Stimulated activated CD8-positive, alpha-beta memory T cell treated with anti-CD3 and anti-CD28 coated beads, Interleukin-2, amount 100 ng/mL, for 1 hour (primary cell): ENCODE data around the gene PCDH1.

ENCODE experiments used
- DNase-seq, 2 donors: peaks; one replicate each; pipeline ENCODE4 v3.0.0-alpha.2; 2020; ENCODE audit warnings: low read depth in 2 of 2

PCDH1 gene

DNA sequence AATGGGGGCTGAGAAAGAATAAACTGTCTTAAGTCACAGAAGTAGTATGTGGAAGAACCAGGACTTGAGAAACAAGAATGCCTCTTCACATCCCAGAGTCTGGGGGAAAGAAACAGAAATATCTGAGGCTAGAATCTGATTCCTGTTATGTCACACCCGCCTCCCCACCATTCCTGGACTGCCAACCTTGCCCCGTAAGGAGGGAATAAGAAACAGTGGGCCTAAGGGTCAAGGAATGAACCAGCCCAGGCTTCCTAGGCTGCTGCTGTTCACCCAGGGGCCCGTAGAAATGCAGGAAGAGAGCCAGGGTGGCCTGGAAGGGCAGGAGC is 4.3 kb downstream of the PCDH1 start:
- no peak for DNase-seq

DNA sequence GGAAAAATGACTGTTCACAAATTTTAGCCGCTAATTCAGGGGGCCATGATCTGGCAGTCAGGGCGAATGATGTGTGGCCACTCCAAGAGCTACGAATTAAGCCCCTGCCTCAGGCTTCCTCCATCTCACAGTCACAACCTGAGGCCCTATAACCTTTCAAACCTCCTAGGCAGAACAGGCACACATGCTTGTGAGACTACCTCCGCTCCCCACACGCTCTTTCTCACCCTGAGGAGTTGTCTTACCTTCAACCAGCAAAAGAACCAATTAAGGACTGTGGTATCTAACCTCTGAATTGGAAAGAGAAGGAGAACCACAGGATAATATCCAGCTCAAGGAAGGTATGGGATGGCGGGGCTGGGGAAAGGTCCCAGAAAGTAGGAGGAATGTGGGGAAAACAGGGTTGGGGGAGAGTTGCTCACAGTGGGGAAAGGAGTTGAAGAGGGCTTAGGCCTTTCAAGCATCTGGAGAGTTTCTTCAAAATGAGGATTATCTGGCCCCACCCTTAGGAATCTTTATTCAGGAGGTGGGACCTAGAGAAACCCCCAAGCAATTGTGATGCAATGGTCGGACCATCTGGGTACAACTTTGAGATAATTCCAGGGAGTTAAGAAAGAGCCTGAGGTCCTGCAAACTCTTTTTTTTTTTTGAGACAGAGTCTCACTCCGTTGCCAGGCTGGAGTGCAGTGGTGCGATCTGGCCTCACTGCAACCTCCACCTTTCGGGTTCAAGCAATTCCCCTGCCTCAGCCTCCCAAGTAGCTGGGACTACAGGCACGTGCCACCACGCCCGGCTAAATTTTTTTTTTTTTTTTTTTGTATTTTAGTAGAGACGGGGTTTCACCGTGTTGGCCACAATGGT is 5.5 kb downstream of the PCDH1 start:
- DNase-seq, result no peak

DNA sequence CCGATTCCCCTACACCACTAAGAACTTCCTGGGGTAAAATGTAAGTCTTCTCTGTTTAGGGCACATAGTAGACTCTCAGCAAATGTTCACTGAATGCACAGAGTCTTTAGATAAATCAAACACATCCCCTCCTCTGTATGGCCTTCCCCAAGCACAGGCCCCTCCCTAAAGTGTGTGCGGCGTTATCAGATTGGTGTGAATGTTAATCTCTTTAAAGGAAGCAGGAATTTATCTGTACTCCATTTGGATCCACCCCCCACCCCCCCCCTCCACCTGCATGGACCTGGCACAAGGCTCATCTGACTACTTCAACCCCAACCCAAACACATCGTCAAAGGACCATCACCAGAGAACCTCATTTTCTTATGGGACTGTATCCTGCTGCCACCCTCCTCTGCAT is 6.3 kb downstream of the PCDH1 start:
- no peak for DNase-seq

DNA sequence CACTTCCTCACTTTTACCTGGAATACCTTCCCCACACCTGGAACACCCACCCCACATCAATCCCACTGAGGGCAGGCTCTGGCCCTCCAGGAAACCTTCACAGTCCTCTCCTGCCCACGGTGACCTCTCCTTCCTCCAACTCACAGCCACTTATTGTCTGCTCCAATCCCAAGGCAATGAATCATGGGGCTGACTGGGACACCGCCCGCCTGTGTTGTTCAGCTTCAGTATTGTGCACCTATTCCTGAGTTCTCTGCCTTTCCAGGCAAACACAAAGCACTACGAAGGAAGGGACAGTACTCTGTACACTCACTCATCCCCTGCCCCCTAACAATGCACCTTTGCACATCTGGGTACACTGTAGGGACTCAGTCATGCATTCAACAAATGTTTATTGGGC is 7.3 kb downstream of the PCDH1 start:
- no peak for DNase-seq

DNA sequence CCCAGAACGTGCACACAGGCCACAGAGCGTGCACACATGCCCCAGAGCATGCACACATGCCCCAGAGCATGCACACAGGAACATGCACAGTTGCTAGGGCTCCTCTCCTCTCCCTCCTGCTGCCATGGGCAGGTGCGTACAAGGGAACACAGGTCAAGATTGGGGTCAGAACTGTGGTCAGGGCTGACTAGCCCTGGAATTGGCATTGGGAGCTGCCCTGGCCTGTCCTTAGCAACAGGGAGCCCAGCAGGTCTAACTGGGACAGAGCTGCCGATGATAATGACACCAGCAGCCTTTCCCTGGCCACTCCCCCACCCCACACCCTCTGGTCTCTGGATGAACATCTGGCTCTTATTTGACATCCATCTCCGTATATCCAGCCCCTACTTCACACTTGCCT is 8.0 kb downstream of the PCDH1 start:
- no peak for DNase-seq

DNA sequence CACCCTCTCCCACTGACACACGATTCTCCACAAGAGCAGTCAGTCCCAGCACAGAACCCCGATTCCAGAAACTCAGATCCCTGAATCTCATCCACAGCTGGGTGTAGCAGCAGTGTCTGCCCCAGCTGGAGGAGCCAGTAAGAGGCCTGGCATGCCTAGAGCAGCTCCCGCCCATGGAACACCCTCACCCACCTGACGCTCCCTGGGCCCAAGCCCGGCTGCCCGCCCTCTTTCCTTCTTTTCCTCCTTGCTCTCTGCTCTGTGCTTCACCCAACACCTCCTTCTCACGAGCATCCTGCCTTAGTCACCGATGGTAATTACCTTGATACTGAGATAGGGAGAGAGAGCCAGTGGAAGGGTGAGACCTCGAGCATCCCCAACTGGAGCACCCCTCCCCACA is 8.7 kb downstream of the PCDH1 start:
- no peak for DNase-seq

DNA sequence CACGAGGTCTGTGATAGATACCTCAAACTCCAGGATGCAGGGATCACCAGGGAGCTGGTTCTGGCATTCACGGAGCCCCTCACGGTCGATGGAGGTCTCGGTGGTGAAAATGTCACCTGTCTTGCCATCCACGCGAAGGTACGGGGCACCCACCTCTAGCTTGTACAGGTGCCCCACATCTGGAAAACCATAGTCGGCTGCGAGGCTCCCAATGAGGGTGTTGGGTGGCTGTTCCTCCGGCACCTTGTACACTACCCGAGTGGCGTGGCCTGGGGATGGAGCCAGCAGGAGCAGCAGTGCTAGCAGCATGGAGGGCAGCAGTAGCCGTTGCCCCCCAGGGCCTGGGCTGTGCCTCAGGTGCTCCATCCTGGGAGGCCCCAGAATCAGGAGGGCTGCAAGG is 9.2 kb downstream of the PCDH1 start:
- DNase-seq, result no peak

DNA sequence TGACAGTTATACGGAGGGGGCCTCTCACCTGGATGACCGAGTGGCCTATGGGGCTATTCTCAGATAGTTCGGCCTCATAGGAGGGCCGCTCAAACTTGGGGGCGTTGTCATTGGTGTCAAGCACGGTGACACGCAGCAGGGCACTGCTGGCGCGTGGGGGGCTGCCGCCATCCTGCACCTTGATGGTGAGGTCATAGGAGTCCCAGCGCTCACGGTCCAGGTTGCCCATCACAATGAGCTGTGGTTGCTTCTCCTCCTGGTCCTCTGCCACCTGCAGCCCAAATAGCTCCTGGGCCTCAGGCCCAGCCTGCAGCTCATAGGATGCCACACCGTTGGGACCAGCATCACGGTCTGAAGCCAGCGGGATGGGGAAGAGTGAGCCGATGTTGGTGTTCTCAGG is 9.7 kb downstream of the PCDH1 start:
- no peak for DNase-seq

DNA sequence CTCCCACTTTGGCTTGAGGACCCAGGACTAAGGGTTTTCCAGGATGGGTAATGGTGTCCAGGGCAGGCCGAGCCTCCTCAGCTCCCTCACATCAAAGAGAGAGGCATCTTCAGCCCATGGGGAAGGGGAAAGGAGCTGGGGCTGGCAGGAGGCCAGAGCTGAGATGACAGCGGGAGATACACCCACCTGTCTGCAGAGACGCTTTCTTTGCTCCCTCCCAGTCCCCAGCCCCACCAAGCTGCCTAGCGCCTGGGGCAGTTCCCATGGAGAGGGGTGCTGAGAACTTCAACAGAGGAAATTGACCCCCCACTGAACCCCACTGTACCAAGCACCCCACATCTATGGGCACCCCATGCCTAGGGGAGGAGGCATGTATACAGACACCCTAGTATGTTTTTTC is 10.6 kb downstream of the PCDH1 start:
- no peak for DNase-seq

DNA sequence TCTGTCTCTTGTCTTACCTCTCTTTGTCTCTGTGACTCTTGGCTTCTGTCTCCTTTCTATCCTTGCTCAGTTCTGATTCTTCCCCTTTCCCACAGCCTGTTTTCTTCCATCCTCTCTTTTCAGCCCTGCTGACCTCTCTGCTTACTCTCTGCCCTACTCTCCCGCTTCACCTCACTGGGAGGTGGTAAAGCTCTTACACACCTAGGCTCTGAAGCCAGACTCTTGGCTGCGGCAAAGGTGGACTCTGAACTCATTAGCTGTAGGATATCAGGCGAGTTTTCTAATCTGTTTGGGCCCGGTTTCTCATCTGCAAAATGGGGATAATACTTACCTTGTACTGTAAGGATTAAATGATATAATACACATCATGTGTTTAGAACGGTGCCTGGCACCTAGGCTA is 11.1 kb downstream of the PCDH1 start:
- no peak for DNase-seq

DNA sequence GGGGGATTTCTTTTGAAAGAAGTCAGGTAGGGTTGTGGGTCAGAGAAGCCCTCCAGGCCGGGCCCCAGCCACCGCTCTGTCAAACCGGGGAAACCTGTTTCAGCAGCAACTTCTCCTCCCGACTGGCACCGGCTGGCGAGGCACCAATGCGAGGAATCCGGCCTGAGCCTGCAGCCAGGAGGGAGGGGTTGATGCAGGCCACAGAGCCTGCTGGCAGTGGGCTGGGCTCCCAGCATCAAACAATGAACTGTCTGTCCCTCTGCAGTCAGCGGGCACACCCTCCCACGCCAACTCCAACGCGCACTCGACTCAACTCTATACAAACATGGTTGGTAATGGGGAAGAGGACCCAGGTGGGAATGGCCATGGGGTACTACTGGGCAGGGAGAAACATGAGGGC is 12.1 kb downstream of the PCDH1 start:
- no peak for DNase-seq

DNA sequence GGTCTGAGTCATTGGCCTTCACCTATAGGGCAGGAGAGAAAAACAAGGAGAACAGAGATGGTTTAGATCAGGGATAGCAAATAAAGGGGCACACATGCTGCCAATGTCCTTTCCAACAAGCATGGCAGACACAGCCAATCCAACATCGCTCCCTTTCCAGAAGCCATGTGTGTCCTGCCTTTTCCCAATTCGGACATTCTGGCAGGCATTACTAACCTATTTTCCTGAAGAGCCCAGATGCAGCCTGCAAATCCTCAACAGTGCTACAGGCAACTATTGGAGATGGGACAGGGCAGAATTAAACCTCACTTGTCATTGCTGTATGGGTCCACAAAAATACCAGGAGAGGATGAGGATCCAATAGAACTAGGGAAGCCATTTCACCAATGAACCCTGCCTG is 12.8 kb downstream of the PCDH1 start:
- DNase-seq, result no peak

DNA sequence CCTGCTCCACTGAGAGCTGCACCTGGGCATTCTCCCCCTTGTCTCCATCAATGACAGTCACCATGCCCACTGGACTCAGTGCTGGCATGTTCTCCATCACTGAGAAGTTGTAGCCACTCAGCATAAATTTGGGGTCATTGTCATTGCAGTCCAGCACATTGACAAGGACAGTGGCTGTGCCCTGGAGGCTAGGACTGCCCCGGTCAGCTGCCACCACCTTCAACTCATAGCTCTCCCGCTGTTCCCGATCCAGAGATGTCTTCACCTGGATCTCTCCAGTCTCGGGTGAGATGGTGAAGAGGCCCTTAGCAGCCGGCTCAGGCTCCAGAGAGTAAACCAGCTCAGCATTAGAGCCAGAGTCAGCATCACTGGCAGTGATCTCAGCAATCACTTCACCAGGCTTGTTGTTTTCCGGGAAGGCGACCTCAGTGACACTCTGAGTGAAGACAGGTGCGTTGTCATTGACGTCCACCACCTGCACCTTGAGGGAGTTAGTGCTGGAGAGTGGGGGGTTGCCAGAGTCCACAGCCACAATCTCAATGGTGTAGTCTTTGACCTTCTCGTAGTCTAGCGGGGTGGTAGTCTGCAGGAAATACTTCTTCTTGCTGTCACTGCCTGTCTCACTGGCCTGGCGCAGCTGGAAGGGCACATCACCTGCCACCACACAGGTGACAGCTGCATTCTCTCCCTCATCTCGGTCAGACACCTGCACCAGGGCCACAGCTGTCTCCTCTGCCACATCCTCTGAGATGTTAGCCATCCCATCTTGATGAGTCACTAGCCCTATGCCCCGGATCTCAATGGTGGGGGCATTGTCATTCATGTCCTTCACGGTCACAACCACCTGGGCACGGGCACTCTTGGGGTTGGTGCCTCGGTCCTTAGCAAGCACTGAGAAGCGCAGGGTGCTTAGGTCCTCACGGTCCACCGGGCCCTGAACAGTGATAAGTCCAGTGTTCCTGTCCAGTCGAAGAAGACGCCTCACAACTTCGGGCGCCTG is 13.5 kb downstream of the PCDH1 start:
- DNase-seq, result no peak

DNA sequence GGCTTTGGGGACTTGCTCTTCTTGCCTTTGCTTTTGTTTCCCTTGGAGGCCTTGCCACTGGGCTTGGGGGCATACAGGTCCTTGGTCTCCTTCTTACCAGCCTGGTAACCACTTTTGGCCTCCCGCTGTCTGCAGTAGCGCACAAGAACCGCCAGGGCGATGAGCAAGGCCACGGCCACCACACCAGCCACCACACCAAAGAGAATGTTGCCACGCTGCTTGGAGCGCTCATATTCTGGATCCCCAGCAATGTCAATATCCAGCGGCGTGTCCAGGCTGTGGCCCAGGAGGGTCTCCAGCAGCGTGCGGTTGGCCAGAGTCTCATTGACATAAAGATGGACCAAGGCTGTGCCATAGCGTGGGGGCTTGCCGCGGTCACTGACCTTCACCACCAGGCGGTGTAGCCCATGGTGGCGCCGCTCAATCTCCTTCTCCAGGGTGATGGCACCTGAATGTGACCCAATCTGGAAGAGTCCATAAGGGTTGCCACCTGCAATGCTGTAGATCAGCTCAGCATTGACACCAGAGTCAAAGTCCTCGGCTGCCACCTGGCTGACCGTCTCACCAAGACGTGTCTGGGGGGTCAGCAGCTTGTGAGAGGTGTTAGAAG is 14.5 kb downstream of the PCDH1 start:
- no peak for DNase-seq

DNA sequence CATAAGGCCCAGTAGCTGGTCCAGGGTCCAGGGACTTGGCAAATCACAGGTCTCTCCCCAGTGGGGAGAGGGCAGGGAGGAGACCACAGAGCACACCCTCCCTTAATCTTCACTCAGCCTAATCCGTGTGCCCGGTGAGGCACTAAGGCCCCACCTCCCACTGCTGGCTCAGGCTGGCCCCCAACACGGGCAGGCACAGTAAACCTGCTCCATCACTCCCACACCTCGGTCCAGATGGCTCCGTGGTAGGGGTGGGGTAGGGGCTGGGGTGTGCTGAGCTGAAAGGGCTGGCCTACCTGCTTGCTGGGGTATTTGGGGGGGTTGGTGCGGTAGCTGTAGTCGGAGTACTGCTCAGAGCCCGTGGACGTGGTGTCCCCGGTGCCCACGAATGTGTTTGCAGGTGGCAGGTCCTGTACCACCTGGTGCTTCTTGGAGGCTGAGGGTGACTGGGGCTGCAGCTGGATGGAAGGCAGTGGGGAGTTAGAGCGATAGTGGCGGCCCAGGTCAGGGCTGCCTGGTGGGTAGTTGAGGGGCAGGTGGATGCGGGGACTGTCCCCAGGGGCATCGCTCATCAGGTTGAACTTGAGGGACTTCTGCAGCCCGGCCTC is 15.2 kb downstream of the PCDH1 start:
- no peak for DNase-seq

DNA sequence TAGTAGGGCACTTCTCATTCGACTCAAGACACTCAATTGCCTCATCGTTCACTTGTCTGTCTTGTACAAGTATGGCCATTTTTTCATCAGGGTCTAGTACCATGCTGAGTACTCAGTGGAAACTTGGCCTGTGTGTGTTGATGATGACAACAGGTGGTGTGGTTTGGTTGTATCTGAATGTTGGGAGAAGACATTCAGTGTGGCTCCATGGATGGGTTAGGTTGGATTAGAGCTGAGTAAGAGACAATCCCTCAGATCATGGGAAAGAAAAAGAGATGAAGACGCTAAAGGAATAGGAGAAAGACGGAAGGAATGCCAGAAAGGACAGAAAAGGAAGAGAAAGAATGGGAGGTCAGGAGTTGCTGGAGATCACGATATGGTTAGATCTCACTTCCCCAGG is 17.0 kb downstream of the PCDH1 start:
- no peak for DNase-seq

DNA sequence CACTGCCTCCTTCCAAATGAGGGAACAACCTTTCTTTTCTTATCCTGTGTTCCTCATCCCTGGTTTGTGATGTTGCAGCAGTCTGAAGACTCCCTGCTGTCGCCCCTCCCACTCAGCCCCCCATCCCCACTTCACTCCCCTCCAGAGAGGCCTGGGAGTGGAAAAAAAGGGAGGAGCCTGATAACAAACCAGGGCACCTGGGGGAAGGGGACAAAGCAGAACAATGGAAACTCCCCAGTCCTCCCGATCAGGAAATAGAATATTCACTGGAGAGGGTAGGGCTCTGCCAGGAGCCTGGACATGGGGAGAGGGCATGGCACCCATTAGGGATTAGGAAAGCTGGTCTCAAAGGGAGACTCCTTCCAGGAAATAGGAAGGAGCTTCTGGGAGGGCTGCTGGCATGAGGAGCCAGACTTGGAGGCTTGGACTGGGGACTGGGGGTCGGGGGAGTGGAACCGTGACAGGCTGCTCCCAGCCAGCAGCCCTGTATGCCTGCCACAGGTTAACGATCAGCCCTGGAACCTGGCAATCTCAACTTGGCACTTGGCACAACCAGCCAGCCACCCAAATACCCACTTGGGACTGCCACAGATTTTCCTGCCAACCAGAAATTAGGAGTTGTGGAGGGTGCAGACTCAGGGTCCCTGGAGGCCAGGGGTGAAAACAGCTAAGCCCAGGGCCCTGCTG is 20.0 kb downstream of the PCDH1 start:
- no peak for DNase-seq

DNA sequence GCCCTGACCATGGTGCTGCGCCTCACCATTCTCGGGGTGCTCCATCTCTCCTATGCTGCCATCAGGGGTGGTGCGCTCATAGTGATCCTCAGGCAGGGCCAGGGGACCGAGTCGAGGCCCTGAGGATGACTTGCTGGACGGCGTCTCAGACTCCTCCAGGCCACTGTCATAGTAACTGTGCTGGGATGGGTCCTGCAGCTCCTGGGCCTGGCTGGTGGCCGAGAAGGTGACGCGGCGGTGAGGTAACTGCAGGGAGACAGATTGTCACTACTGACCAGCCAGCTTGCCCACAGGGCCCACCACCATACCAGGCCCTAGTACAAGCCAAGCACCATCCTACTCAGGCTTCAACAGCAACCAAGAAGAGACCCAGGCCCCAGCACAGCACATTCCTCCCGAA is 21.0 kb downstream of the PCDH1 start:
- no peak for DNase-seq

DNA sequence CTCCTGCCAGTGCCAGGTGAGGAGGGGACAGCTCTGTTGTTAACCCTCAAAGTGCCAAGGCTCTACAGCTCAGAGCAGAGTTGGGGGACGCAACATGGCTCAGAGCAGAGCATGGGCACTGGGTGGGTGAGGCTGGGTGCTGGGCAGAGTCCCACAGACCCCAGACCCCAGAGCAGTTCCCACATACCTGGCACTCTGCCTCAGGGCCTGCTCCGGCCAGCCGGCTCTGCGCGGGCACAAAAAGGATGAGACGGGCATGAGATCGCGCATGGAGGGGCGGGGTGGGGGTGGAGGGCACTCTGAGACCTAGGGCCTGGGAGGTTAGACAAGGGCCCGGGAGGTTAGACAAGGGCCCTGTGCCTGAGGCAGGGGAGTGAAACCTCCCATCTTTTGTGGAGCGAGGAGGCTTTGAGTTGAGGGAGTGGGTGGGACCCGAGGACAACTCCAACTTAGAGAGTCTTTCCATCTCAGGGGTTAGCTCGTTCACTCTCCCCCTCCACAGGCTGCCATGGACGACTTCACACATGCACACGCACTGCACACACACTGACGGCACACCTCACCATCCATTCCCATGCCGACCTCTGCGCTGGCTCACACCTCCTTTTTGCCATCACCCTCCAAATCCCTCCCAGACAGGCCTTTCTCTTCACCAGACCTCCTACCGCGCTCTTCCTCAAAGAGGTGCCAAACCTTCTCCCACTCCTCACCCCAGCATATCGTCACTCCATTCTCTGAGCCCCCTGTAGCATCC is 22.0 kb downstream of the PCDH1 start:
- no peak for DNase-seq

DNA sequence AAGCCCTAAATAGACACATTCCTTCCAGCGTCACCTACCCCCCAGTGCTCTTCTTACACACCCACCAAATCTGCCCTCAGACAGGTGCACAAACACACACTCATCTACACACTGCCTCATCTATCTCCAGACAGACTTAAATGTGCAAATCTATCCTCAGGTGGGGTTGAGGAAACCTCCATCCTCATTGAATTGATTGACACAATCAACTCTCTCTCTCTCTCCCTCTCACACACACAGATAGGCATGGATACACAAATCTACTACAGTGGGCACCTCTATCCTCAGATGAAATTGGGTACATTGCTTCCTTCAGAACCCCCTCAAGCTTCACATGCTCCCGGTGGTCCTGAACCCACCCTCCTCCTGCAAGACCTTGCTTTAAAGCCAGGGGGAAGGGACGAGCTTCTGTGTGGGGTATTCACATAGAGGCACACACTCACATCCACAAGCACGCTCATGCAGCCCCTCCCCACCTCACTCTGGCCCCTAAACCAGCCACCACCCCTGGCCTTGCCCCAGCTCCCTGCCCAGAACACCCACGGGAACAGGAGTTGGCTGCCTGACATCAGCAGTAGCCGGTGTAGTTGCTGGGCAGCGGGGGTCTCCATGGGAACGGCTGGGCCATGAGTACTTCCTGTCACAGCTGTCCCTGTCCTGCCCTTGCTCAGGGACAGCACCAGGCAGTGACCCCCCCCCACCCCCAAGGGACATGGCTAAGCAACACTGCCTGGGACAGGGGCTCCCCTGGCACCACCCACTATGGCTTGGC is 22.8 kb downstream of the PCDH1 start:
- DNase-seq, result no peak
